Mesenchymal stem cell (in vitro differentiated cells and primary cell): ENCODE results near the gene SKAP1.

Experiments
- DNase-seq: peaks from one replicate; pipeline ENCODE4 v3.0.0-alpha.2; 2013
- H2AFZ ChIP-seq: one replicate; pipeline ENCODE4 v1.6.1; 2013; ENCODE audit warnings: low read depth, mild to moderate bottlenecking, control low read depth, inconsistent platforms, low read length, moderate library complexity
- H2AK5ac ChIP-seq: 2 replicates; pipeline ENCODE4 v1.6.1; 2013; ENCODE audit warnings: low read length, moderate library complexity, mild to moderate bottlenecking, inconsistent platforms; ENCODE audit not compliant: severe bottlenecking
- H2BK120ac ChIP-seq: one replicate; pipeline ENCODE4 v1.6.1; 2013; ENCODE audit warnings: low read depth, mild to moderate bottlenecking, inconsistent platforms, low read length, moderate library complexity
- H2BK12ac ChIP-seq, 2 experiments: one replicate each; pipeline ENCODE4 v1.6.1; 2013; ENCODE audit warnings: inconsistent platforms in 2 of 2, low read length in 2 of 2, mild to moderate bottlenecking in 2 of 2, moderate library complexity in 2 of 2, control low read depth in 1 of 2
- H2BK15ac ChIP-seq: one replicate; pipeline ENCODE4 v1.6.1; 2013; ENCODE audit warnings: mild to moderate bottlenecking, low read depth, inconsistent platforms; ENCODE audit not compliant: poor library complexity, severe bottlenecking
- H2BK5ac ChIP-seq: 2 replicates; pipeline ENCODE4 v1.6.1; 2013; ENCODE audit warnings: low read depth, mild to moderate bottlenecking, low read length, control low read depth, inconsistent platforms; ENCODE audit not compliant: poor library complexity, severe bottlenecking
- H3K14ac ChIP-seq, 2 experiments: one replicate each; pipeline ENCODE4 v1.6.1; 2013; ENCODE audit warnings: inconsistent platforms in 2 of 2, low read length in 2 of 2, control low read depth in 1 of 2, mild to moderate bottlenecking in 1 of 2, moderate library complexity in 1 of 2
- H3K18ac ChIP-seq, 2 experiments: one replicate each; pipeline ENCODE4 v1.6.1; 2013; ENCODE audit warnings: inconsistent platforms in 2 of 2, low read length in 2 of 2, control low read depth in 1 of 2, low read depth in 1 of 2, mild to moderate bottlenecking in 1 of 2
- H3K23ac ChIP-seq, 2 experiments: one replicate each; pipeline ENCODE4 v1.6.1; 2013; ENCODE audit warnings: inconsistent platforms in 2 of 2, low read length in 2 of 2, mild to moderate bottlenecking in 2 of 2, moderate library complexity in 2 of 2, control low read depth in 1 of 2
- H3K27ac ChIP-seq: 2 replicates; pipeline ENCODE4 v1.5.1; 2013; ENCODE audit warnings: mild to moderate bottlenecking, moderate library complexity, low read length, control low read depth, inconsistent platforms; ENCODE audit not compliant: poor library complexity, severe bottlenecking
- H3K27me3 ChIP-seq, 2 experiments: 2 replicates each; pipeline versions ENCODE4 v1.6.1 to v1.7.0; 2013; ENCODE audit warnings: low read length in 2 of 2, mild to moderate bottlenecking in 2 of 2, moderate library complexity in 2 of 2, control low read depth in 1 of 2, inconsistent platforms in 1 of 2; ENCODE audit not compliant: control insufficient read depth in 1 of 2, insufficient read depth in 1 of 2
- H3K36me3 ChIP-seq, 2 experiments: 2 replicates each; pipeline versions ENCODE4 v1.6.1 to v1.7.0; 2013; ENCODE audit warnings: low read length in 2 of 2, control low read depth in 1 of 2, inconsistent platforms in 1 of 2, low read depth in 1 of 2, mild to moderate bottlenecking in 1 of 2; ENCODE audit not compliant: insufficient read depth in 2 of 2, control insufficient read depth in 1 of 2
- H3K4ac ChIP-seq, 2 experiments: one replicate each; pipeline ENCODE4 v1.6.1; 2013; ENCODE audit warnings: inconsistent platforms in 2 of 2, low read length in 2 of 2, mild to moderate bottlenecking in 2 of 2, moderate library complexity in 2 of 2, control low read depth in 1 of 2, low read depth in 1 of 2
- H3K4me1 ChIP-seq: 2 replicates; pipeline ENCODE4 v1.6.1; 2013; ENCODE audit warnings: low read depth, low read length, control low read depth; ENCODE audit not compliant: control insufficient read depth, insufficient read depth
- H3K4me2 ChIP-seq: 2 replicates; pipeline ENCODE4 v1.6.1; 2013; ENCODE audit warnings: low read length, mild to moderate bottlenecking, inconsistent platforms; ENCODE audit not compliant: poor library complexity, severe bottlenecking
- H3K4me3 ChIP-seq, 2 experiments: 2 replicates each; pipeline versions ENCODE4 v1.5.1 to v1.7.0; 2013; ENCODE audit warnings: low read length in 2 of 2, mild to moderate bottlenecking in 2 of 2, control low read depth in 1 of 2, low read depth in 1 of 2; ENCODE audit not compliant: insufficient read depth in 1 of 2
- H3K79me1 ChIP-seq: replicated peaks from 2 replicates; pipeline ENCODE4 v1.6.1; 2013; ENCODE audit warnings: mild to moderate bottlenecking, control low read depth, low read length, inconsistent platforms; ENCODE audit not compliant: poor library complexity, severe bottlenecking
- H3K9ac ChIP-seq: 2 replicates; pipeline ENCODE4 v1.7.0; 2013; ENCODE audit warnings: mild to moderate bottlenecking, low read length, moderate library complexity
- H3K9me3 ChIP-seq: 2 replicates; pipeline ENCODE4 v1.7.0; 2013; ENCODE audit warnings: mild to moderate bottlenecking, low read length; ENCODE audit not compliant: control insufficient read depth
- H4K8ac ChIP-seq: one replicate; pipeline ENCODE4 v1.6.1; 2013; ENCODE audit warnings: inconsistent platforms, mild to moderate bottlenecking, low read length, moderate library complexity
- H4K91ac ChIP-seq: one replicate; pipeline ENCODE4 v1.6.1; 2013; ENCODE audit warnings: mild to moderate bottlenecking, low read length, inconsistent platforms
- WGBS: methylation state at CpG from one replicate; pipeline ENCODE4 v1.1.7; 2013; ENCODE audit warnings: mixed read lengths; 5-methylcytosine and 5-hydroxymethylcytosine counted together

Gene SKAP1

GRCh38 chr17:48173191-48173984, 256.6 kb downstream of the SKAP1 start:
- 86% methylated on average over 2 of the region's 8 CpGs for WGBS
- H2BK15ac ChIP-seq, result no peak overlapping the region
- H3K18ac ChIP-seq, result no peak overlapping the region
- H3K9me3 ChIP-seq, result no peaks in the 10 kb centered on the region
- peaks cover 4% of the 10 kb centered on the region for H3K4me1 ChIP-seq
- no peaks in the 10 kb centered on the region for H3K79me1 ChIP-seq
- peaks cover 9 to 22% of the 10 kb centered on the region in 2 experiments for H3K27me3 ChIP-seq
- H2AFZ ChIP-seq, result no peak overlapping the region
- no peak overlapping the region for H2BK12ac ChIP-seq
- no peak overlapping the region for H3K27ac ChIP-seq
- no peaks in the 10 kb centered on the region for H3K36me3 ChIP-seq
- no peak for DNase-seq
- H3K4me3 ChIP-seq, result no peak overlapping the region
- no peak overlapping the region for H4K8ac ChIP-seq
- no peak overlapping the region for H2BK5ac ChIP-seq
- no peak overlapping the region for H4K91ac ChIP-seq
- H3K4ac ChIP-seq, result no peak overlapping the region
- no peak overlapping the region for H2AK5ac ChIP-seq
- no peak overlapping the region for H3K14ac ChIP-seq
- H3K4me2 ChIP-seq, result no peak overlapping the region
- no peak overlapping the region for H3K23ac ChIP-seq
- no peak overlapping the region for H3K9ac ChIP-seq
- no peak overlapping the region for H2BK120ac ChIP-seq

GRCh38 chr17:48169926-48170325, 260.1 kb downstream of the SKAP1 start:
- Histone ChIP-seq H2AK5ac (no peak overlapping the region), H2AFZ (no peak overlapping the region), H3K36me3 (no peaks in the 10 kb centered on the region), H3K14ac (no peak overlapping the region), H2BK12ac (no peak overlapping the region), H3K4me3 (no peak overlapping the region), H3K23ac (no peak overlapping the region), H3K79me1 (no peaks in the 10 kb centered on the region), H3K18ac (no peak overlapping the region), H2BK120ac (no peak overlapping the region), H3K9me3 (no peaks in the 10 kb centered on the region), H3K4me1 (no peaks in the 10 kb centered on the region), H4K91ac (no peak overlapping the region), H3K4ac (no peak overlapping the region), H3K9ac (no peak overlapping the region), H4K8ac (no peak overlapping the region), H2BK5ac (no peak overlapping the region), H2BK15ac (no peak overlapping the region), H3K27me3 (peaks cover 9 to 40% of the 10 kb centered on the region in 2 experiments), H3K4me2 (no peak overlapping the region), H3K27ac (no peak overlapping the region)
- DNase-seq, result no peak
- 100% methylated on average over 1 of the region's 1 CpG for WGBS

GRCh38 chr17:48163809-48164208, 266.2 kb downstream of the SKAP1 start:
- H3K18ac ChIP-seq, result no peak overlapping the region
- H3K23ac ChIP-seq, result no peak overlapping the region
- no peak overlapping the region for H4K8ac ChIP-seq
- DNase-seq, result no peak
- no peak overlapping the region for H3K4ac ChIP-seq
- H3K27me3 ChIP-seq, result peaks cover 0 to 27% of the 10 kb centered on the region in 2 experiments
- H2BK120ac ChIP-seq, result no peak overlapping the region
- H3K27ac ChIP-seq, result no peak overlapping the region
- H2AFZ ChIP-seq, result no peak overlapping the region
- H2BK12ac ChIP-seq, result no peak overlapping the region
- no peak overlapping the region for H3K14ac ChIP-seq
- no peak overlapping the region for H3K4me2 ChIP-seq
- no peaks in the 10 kb centered on the region for H3K9me3 ChIP-seq
- no peaks in the 10 kb centered on the region for H3K36me3 ChIP-seq
- H4K91ac ChIP-seq, result no peak overlapping the region
- no peak overlapping the region for H2BK15ac ChIP-seq
- H3K9ac ChIP-seq, result no peak overlapping the region
- no CpG with 5 or more reads among the region's 1 CpG for WGBS
- no peak overlapping the region for H2AK5ac ChIP-seq
- H3K79me1 ChIP-seq, result no peaks in the 10 kb centered on the region
- H3K4me1 ChIP-seq, result no peaks in the 10 kb centered on the region
- H3K4me3 ChIP-seq, result no peak overlapping the region
- no peak overlapping the region for H2BK5ac ChIP-seq

- Histone ChIP-seq H2AFZ (no peak overlapping the region), H3K9ac (no peak overlapping the region), H3K4me3 (no peak overlapping the region), H2BK12ac (no peak overlapping the region), H4K8ac (peak overlapping the region; percentile 36), H3K27me3 (peaks cover 0 to 22% of the 10 kb centered on the region in 2 experiments), H3K27ac (no peak overlapping the region), H2BK15ac (no peak overlapping the region), H3K79me1 (no peaks in the 10 kb centered on the region), H2AK5ac (no peak overlapping the region), H3K4me1 (no peaks in the 10 kb centered on the region), H3K4me2 (no peak overlapping the region), H3K4ac (no peak overlapping the region), H3K18ac (no peak overlapping the region), H2BK120ac (no peak overlapping the region), H3K23ac (no peak overlapping the region), H2BK5ac (no peak overlapping the region), H3K14ac (no peak overlapping the region), H4K91ac (no peak overlapping the region), H3K36me3 (no peaks in the 10 kb centered on the region), H3K9me3 (no peaks in the 10 kb centered on the region)
- peak; percentile 68 for DNase-seq
- 59% methylated on average over 5 of the region's 5 CpGs for WGBS
These were observed 267.0 kb downstream of the SKAP1 start for GRCh38 chr17:48162946-48163506.
